ENCODE data around the gene COL21A1.

- TF ChIP-seq CTCF (tag by site-specific recombination; IDR thresholded peaks at IDR 0.05) (no peak), GLI4 (tag by site-specific recombination; IDR thresholded peaks at IDR 0.05) (no peak), PATZ1 (tag by site-specific recombination; IDR thresholded peaks at IDR 0.05) (no peak), ZNF48 (tag by site-specific recombination; IDR thresholded peaks at IDR 0.05) (no peak)
Observed at GRCh38 chr6:56051202-56051598, 196.2 kb downstream of the COL21A1 start.

Data from HEK293 (cell line).